HG02840 (cell line): Measurements from ENCODE around the gene MIER3.
A peak's percentile ranks its signal among the peaks of the same experiment; 100 is the strongest.
"Not testable (repeated sequence)": the region's sequence is repeated elsewhere in the genome, so short reads cannot be mapped to it uniquely, and the experiment has no call there.

Experiments used
- ATAC-seq: cut with Tn5 transposase; IDR thresholded peaks from one replicate; pipeline ENCODE4 v1.9.1; 2021; ENCODE audit warnings: mild to moderate bottlenecking, moderate library complexity, moderate number of reproducible peaks; ENCODE audit not compliant: unreplicated experiment, low FRiP score

MIER3 gene

DNA sequence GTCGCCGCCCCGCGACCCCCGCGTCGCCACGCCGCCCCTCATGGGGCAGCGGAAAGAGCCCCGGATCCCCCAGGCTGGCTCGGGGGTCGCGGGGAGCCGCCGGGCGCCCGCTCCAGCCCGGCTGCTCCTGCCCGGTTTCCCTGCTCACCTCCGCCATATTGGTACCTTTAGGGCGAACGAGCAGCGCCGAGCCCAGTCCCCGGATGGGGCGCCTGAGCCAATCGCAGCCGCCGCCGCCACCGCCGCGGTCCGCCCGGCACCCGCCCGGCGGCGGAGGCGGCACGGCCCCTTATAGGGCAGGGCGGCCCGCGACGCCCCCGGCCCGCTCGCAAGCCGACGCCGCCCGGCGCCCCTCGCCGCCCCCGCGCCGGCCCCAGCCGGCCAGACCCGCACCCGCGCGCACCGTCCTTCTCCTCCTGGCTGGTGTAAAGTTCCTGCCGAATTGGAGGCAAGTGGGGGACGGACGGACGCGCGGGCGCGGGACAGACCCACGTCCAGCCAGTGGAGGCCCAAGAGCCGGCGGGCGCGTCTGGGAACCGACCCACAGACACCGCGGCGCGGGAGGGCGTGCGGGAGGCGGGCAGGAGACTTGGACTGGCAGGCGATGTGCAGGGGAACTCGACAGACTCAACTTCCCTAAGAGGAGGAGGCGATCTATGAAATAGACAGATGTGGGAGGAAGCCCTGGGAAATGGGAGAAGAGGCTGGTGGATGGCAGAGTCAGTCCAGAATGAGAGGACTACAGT, at the start of gene MIER3:
Gene MIER3, minus strand, starts transcription at position 178 of the 746 bp plus-strand sequence. Its CDS starts 21 bp downstream, at position 157.
- peak; percentile 90 for ATAC-seq

DNA sequence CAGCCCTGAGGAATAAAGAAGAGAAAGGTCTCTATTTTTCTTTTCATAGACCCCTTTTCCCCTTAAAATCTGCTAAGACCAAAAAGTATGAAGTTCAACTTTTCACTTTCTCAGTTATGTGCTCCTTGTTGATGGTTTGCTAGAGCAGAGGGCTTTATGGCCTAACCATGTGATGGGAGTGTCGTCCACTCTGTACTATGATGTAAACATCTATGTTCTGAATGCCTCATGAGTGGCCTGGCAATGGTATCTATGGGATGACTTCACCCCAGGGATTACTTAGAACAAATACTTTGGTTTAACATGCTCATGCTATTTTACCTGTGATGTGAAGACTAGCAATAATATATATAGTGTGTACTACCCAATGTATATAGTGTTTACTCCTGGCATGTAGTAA, 43.7 kb upstream of the MIER3 start:
- ATAC-seq, result no peak

DNA sequence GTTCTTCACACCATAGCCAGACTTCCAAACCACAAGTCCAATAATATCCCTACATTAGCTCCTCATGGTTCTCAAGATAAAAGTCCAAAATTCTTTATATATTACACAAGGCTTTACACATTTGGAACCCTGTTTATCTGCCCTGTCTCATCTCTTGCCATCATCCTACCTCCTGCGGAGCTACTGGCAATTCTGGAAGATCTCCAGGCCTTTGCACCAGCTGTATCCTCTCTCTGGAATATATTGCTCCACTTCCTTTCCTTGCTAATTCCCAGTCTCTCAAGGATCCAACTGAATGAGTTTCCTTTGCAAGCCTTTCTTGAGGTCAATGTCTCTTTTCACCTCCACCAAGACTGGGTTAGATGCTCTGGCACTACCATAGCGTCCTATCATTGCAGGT, 41.3 kb upstream of the MIER3 start:
- no peak for ATAC-seq

DNA sequence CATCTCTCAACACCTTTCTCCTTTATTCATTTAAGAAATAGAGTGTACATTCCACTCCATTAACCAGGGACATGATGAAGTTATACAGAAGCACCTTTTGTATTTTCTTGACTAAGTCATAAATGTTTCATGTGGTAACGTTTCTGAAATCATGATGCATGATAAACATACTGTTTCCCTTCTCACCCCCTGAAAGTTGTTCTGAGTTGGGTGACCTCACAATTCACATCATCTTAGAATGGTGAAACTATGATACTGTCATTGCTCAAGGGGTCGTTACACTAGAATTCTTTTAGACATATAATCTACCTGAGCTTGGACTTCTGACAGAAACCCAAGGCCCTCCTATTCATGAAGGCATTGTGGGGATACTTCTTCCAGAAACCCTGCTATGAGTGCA, 37.8 kb upstream of the MIER3 start:
- ATAC-seq, result no peak

- no peak for ATAC-seq
Measured at GRCh38 chr5:56988490-56988889, 36.6 kb upstream of the MIER3 start.

- no peak for ATAC-seq
Measured at GRCh38 chr5:56987171-56987570, 35.2 kb upstream of the MIER3 start.

DNA sequence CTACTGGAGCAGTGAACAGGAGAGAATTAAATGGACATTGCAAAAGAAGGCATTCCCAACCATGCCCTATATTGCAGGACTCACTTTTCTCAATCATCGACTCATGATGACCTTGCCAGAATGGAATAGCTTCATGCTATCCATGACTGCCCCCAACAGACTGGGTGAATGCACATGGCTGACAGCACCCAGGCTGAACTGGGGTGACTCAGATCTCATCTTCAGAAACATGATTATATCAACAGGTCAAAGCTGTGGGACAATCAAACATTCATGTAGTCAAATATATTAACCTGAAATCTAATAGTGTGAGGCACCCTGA, 34.7 kb upstream of the MIER3 start:
- ATAC-seq, result no peak

DNA sequence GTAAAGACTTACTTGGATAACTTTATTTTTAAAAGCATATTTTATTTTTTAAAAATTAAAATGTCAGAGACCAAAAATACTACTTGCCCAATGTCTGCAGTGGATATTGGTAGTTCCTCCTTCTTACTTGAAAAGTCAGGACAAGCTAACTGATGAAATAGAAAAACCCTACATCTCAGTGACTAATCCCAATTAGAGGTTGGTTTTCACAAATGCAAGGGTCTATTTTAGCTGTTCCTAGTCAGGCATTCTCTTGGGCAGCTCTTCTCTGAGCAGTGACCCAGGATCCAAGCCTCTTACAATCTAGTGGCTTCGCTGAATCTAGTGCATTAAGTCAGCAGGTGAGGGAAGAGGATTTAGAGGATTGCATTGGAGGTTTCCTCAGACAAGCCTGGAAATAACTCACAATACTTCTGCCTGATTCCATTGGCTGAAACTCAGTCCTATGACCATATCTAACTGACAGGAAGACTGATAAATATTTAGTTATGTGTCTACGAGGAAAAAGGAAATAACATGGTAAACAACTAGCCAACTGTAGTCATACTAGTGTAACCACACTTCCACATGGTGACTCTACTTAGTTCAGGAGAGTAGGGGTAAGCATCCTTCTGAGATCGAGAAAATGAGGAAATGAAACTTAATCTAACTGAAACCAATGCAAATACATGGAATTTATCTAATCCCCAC, 34.2 kb upstream of the MIER3 start:
- no peak for ATAC-seq

GRCh38 chr5:56984445-56984844, 32.5 kb upstream of the MIER3 start:
- ATAC-seq, result no peak

GRCh38 chr5:56983593-56984361, 31.9 kb upstream of the MIER3 start:
- peak; percentile 58 for ATAC-seq

- ATAC-seq, result no peak
Measured at GRCh38 chr5:56981548-56982315, 29.8 kb upstream of the MIER3 start.

GRCh38 chr5:56979968-56980367, 28.0 kb upstream of the MIER3 start:
- no peak for ATAC-seq

DNA sequence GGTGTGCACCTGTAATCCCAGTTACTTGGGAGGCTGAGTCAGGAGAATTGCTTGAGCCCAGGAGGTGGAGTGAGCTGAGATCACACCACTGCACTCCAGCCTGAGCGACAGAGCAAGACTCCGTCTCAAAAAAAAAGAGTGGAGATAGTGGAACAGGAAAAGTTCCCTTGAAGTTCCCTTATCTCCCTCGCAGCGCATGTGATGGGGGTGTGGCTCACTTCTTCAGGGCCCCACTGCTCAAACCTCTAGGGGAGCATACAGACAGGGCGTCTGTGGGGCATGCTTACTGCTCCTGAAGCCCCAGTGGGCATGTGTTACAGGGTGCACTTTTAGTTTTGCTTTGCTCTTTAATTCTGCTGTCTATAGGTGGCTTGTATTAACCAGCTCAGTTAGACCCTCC, 27.6 kb upstream of the MIER3 start:
- not testable (repeated sequence) for ATAC-seq

- ATAC-seq, result no peak
Measured at GRCh38 chr5:56977822-56978221, 25.9 kb upstream of the MIER3 start.

- ATAC-seq, result no peak
Measured at GRCh38 chr5:56977021-56977420, 25.1 kb upstream of the MIER3 start.

- ATAC-seq, result no peak
Measured at GRCh38 chr5:56974241-56974640, 22.3 kb upstream of the MIER3 start.

DNA sequence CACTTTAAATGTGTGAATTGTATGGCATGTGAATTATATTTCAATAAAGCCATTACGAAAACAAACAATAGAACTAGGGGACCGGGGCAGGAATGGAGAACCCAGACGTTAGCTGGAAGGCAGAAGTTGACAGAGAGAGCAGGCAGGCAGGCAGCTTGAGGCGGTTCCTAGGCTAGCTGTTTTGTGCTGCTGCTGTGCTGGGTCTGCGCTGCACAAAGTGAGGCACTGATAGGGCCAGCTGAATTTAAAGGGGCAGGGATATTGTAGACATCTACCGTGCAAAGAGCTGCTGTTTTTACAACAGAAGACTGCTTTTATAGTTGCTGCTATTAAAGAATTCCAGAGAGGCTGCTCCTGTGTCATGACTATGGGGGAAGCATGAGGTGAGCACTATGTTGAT, 21.6 kb upstream of the MIER3 start:
- no peak for ATAC-seq

DNA sequence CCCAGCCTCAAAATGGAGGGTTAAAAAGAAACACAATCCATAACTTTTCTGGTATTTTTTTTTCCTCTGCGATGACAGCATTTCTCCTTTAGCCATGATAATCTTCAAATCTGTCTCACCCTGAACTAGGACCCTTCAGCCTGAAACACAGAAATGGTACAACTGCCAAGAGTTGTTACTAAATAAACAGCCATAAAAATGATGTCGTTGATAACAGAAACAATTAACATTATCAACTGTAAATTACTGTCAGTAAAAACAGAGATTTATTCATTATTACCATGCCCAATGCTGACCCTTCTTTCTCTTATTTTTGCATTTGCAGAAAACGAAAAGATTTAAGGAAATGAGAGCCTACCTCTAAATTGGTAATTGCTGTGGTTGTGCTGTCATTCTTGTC, 19.4 kb upstream of the MIER3 start:
- no peak for ATAC-seq

GRCh38 chr5:56964173-56964572, 12.2 kb upstream of the MIER3 start:
- no peak for ATAC-seq

DNA sequence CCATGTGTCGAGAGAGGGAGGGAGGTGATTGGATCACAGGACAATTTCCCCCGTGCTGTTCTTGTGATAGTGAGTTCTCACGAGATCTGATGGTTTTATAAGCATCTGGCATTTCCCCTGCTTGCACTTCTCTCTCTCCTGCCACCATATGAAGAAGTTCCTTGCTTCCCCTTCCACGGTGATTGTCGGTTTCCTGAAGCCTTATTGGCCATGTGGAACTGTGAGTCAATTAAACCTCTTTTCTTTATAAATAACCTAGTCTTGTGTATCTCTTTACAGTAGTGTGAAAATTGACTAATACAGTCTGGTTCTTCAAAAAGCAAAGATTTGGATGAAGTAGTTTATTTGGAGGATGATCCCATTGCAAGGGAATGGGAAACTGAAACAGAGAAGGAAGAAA, 11.3 kb upstream of the MIER3 start:
- no peak for ATAC-seq

- no peak for ATAC-seq
Measured at GRCh38 chr5:56962286-56962685, 10.4 kb upstream of the MIER3 start.
